HepG2 (cell line): ENCODE data around the gene PAFAH1B2. TPM values are rescaled to one million over a fixed set of nuclear protein-coding genes. Genes with fewer than 3 reads are reported as not detected.

Experiments used
- AKAP8 ChIP-seq: sonication (generic); formaldehyde crosslinking; IDR thresholded peaks from 2 replicates; pipeline ENCODE4 v1.5.1; 2020; ENCODE audit warnings: mild to moderate bottlenecking, missing genetic modification reagents
- EEA1 ChIP-seq: sonication (generic); formaldehyde crosslinking; IDR thresholded peaks from 2 replicates; pipeline ENCODE4 v1.5.1; 2020; ENCODE audit warnings: mild to moderate bottlenecking, missing genetic modification reagents, borderline replicate concordance
- ETV5 ChIP-seq: IDR thresholded peaks from 2 replicates; pipeline ENCODE4 v1.6.1; 2018; ENCODE audit warnings: missing biosample characterization, missing genetic modification reagents, inconsistent platforms, borderline replicate concordance
- FOXM1 ChIP-seq: sonication (generic); formaldehyde crosslinking; IDR thresholded peaks from 2 replicates; pipeline ENCODE4 v1.5.0; 2020; ENCODE audit warnings: missing genetic modification reagents
- ISX ChIP-seq: sonication (generic); formaldehyde crosslinking; conservative IDR thresholded peaks from 2 replicates; pipeline ENCODE4 v1.5.0; 2020; ENCODE audit warnings: missing genetic modification reagents
- NR1H2 ChIP-seq: sonication (generic); formaldehyde crosslinking; IDR thresholded peaks from 2 replicates; pipeline ENCODE4 v1.8.1; 2022; ENCODE audit warnings: low read depth, missing genetic modification reagents, borderline replicate concordance
- REXO4 ChIP-seq: sonication (generic); formaldehyde crosslinking; IDR thresholded peaks from 2 replicates; pipeline ENCODE4 v1.8.0; 2022; ENCODE audit warnings: missing genetic modification reagents, mild to moderate bottlenecking, borderline replicate concordance
- ZNF101 ChIP-seq: sonication (generic); formaldehyde crosslinking; IDR thresholded peaks from 2 replicates; pipeline ENCODE4 v1.4.0; 2020; ENCODE audit warnings: mild to moderate bottlenecking, low read depth, missing genetic modification reagents, borderline replicate concordance
- ZNF124 ChIP-seq: sonication (generic); formaldehyde crosslinking; IDR thresholded peaks from 2 replicates; pipeline ENCODE4 v1.4.0; 2020; ENCODE audit warnings: missing genetic modification reagents
- ZNF296 ChIP-seq: sonication (generic); formaldehyde crosslinking; conservative IDR thresholded peaks from 2 replicates; pipeline ENCODE4 v1.5.0; 2020; ENCODE audit warnings: mild to moderate bottlenecking, missing genetic modification reagents
- ZNF317 ChIP-seq: sonication (generic); formaldehyde crosslinking; IDR thresholded peaks from 2 replicates; pipeline ENCODE4 v1.5.0; 2020; ENCODE audit warnings: mild to moderate bottlenecking, missing genetic modification reagents
- polyA plus RNA-seq, 8 experiments: library from polyadenylated mRNA; depleted of rRNA in 3 of 8; stranded (reverse) in 7 of 8; unstranded in 1 of 8; fragments of >200 nt; fragmentation: Illumina TruSeq in 4 of 8; extraction: Trizol in 4 of 8; gene quantifications; 2 replicates each; pipeline versions ENCODE4 v1.2.1 to v1.2.3, GENCODE V29; 2011 to 2016; ENCODE audit warnings: low read depth in 4 of 8, missing spikeins in 1 of 8, mixed read lengths in 1 of 8; ENCODE audit not compliant: insufficient read depth in 1 of 8
- total RNA-seq, 5 experiments: library from RNA; depleted of rRNA; stranded (reverse); fragments of >200 nt; fragmentation: Illumina TruSeq; extraction: Trizol; gene quantifications; 2 replicates each; pipeline ENCODE4 v1.2.3, GENCODE V29; 2016; ENCODE audit warnings: low read depth in 1 of 5
- TF ChIP-seq, protein P1 (sequence below): sonication (generic); formaldehyde crosslinking; IDR thresholded peaks from one replicate; pipeline ENCODE4 v1.5.1; 2020; ENCODE audit warnings: mild to moderate bottlenecking, missing genetic modification reagents; ENCODE audit errors: not compliant biosample characterization
- TF ChIP-seq, protein P2 (sequence below): IDR thresholded peaks from 2 replicates; pipeline ENCODE4 v1.6.1; 2016; ENCODE audit warnings: missing compliant biosample characterization, missing genetic modification reagents, borderline replicate concordance
- TF ChIP-seq, protein P3 (sequence below): sonication (generic); formaldehyde crosslinking; IDR thresholded peaks from 2 replicates; pipeline ENCODE4 v1.5.0; 2020; ENCODE audit warnings: mild to moderate bottlenecking, missing genetic modification reagents, borderline replicate concordance
- TF ChIP-seq, protein P4 (sequence below): sonication (generic); formaldehyde crosslinking; IDR thresholded peaks from 2 replicates; pipeline ENCODE4 v1.8.0; 2022; ENCODE audit warnings: missing genetic modification reagents, mild to moderate bottlenecking, moderate library complexity, borderline replicate concordance

The PAFAH1B2 gene
- total and polyA plus RNA-seq, 2 of the 13 experiments (the other 11 are each of a cell fraction or from before 2014, with no cell fraction given) = 28.8 to 104 TPM

DNA sequence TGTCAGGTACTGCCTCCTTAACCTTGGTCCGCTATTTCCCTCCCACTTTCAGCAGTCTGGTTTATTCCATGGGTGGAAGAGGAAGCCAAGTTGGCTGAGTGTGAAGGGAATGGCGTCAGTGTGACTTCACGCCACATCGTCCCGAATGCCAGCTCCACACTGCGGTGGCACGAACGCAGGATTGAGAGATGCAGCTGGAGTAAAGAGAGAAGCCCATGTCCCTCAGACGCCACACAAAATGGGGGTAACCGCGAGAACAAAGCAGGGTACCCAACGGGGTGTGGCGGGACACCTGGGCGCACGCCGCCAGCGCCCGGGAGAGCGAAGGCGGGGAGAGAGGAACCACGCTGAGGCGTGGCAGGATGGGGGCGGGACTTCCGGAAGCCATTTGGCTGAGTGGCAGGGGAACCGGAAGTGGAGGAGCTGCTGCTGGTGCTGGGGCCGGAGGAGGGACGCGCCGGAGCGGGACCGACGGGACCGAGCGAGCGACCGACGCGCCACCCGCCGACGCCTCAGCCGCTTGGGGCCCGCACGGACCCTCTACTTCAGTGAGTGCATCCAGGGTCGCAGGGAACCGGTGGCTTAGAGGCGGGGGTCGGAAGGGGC lies at the start of gene PAFAH1B2 (continued):
- no peak for TF ChIP-seq FOXM1 (CRISPR knock-in tag)
- TF ChIP-seq, protein P1, sequence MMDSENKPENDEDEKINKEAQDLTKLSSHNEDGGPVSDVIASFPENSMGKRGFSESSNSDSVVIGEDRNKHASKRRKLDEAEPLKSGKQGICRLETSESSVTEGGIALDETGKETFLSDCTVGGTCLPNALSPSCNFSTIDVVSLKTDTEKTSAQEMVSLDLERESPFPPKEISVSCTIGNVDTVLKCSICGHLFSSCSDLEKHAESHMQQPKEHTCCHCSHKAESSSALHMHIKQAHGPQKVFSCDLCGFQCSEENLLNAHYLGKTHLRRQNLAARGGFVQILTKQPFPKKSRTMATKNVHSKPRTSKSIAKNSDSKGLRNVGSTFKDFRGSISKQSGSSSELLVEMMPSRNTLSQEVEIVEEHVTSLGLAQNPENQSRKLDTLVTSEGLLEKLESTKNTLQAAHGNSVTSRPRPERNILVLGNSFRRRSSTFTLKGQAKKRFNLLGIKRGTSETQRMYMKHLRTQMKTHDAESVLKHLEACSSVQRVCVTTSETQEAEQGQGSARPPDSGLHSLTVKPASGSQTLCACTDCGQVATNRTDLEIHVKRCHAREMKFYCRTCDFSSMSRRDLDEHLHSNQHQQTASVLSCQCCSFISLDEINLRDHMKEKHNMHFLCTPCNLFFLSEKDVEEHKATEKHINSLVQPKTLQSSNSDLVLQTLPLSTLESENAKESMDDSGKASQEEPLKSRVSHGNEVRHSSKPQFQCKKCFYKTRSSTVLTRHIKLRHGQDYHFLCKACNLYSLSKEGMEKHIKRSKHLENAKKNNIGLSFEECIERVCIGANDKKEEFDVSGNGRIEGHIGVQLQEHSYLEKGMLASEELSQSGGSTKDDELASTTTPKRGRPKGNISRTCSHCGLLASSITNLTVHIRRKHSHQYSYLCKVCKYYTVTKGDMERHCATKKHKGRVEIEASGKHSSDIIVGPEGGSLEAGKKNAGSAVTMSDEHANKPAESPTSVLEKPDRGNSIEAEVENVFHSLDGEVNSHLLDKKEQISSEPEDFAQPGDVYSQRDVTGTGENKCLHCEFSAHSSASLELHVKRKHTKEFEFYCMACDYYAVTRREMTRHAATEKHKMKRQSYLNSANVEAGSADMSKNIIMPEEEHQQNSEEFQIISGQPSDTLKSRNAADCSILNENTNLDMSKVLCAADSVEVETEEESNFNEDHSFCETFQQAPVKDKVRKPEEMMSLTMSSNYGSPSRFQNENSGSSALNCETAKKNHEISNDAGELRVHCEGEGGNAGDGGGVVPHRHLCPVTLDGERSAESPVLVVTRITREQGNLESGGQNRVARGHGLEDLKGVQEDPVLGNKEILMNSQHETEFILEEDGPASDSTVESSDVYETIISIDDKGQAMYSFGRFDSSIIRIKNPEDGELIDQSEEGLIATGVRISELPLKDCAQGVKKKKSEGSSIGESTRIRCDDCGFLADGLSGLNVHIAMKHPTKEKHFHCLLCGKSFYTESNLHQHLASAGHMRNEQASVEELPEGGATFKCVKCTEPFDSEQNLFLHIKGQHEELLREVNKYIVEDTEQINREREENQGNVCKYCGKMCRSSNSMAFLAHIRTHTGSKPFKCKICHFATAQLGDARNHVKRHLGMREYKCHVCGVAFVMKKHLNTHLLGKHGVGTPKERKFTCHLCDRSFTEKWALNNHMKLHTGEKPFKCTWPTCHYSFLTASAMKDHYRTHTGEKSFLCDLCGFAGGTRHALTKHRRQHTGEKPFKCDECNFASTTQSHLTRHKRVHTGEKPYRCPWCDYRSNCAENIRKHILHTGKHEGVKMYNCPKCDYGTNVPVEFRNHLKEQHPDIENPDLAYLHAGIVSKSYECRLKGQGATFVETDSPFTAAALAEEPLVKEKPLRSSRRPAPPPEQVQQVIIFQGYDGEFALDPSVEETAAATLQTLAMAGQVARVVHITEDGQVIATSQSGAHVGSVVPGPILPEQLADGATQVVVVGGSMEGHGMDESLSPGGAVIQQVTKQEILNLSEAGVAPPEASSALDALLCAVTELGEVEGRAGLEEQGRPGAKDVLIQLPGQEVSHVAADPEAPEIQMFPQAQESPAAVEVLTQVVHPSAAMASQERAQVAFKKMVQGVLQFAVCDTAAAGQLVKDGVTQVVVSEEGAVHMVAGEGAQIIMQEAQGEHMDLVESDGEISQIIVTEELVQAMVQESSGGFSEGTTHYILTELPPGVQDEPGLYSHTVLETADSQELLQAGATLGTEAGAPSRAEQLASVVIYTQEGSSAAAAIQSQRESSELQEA (CRISPR knock-in tag) = peak; percentile 94
- TF ChIP-seq, protein P2, sequence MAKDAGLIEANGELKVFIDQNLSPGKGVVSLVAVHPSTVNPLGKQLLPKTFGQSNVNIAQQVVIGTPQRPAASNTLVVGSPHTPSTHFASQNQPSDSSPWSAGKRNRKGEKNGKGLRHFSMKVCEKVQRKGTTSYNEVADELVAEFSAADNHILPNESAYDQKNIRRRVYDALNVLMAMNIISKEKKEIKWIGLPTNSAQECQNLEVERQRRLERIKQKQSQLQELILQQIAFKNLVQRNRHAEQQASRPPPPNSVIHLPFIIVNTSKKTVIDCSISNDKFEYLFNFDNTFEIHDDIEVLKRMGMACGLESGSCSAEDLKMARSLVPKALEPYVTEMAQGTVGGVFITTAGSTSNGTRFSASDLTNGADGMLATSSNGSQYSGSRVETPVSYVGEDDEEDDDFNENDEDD (CRISPR knock-in tag) = peak; percentile 87; the same call in 1 of the 2 replicates
- peak; percentile 47; the same call in 1 of the 2 replicates for TF ChIP-seq EEA1
- TF ChIP-seq REXO4 = no peak
- TF ChIP-seq ZNF296 (CRISPR knock-in tag) = no peak
- TF ChIP-seq, protein P3, sequence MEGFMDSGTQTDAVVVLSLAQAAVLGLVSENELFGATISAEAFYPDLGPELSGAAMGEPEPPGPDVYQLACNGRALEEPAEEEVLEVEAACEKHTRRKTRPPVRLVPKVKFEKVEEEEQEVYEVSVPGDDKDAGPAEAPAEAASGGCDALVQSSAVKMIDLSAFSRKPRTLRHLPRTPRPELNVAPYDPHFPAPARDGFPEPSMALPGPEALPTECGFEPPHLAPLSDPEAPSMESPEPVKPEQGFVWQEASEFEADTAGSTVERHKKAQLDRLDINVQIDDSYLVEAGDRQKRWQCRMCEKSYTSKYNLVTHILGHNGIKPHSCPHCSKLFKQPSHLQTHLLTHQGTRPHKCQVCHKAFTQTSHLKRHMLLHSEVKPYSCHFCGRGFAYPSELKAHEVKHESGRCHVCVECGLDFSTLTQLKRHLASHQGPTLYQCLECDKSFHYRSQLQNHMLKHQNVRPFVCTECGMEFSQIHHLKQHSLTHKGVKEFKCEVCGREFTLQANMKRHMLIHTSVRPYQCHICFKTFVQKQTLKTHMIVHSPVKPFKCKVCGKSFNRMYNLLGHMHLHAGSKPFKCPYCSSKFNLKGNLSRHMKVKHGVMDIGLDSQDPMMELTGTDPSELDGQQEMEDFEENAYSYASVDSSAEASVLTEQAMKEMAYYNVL (CRISPR knock-in tag) = peak; percentile 47; the same call in 1 of the 2 replicates
- TF ChIP-seq ZNF317 = peak; percentile 57; the same call in 1 of the 2 replicates
- TF ChIP-seq ZNF124 (CRISPR knock-in tag) = peak; percentile 66; the same call in 1 of the 2 replicates
- TF ChIP-seq ETV5 (CRISPR knock-in tag) = peak; percentile 80
- TF ChIP-seq, protein P4, sequence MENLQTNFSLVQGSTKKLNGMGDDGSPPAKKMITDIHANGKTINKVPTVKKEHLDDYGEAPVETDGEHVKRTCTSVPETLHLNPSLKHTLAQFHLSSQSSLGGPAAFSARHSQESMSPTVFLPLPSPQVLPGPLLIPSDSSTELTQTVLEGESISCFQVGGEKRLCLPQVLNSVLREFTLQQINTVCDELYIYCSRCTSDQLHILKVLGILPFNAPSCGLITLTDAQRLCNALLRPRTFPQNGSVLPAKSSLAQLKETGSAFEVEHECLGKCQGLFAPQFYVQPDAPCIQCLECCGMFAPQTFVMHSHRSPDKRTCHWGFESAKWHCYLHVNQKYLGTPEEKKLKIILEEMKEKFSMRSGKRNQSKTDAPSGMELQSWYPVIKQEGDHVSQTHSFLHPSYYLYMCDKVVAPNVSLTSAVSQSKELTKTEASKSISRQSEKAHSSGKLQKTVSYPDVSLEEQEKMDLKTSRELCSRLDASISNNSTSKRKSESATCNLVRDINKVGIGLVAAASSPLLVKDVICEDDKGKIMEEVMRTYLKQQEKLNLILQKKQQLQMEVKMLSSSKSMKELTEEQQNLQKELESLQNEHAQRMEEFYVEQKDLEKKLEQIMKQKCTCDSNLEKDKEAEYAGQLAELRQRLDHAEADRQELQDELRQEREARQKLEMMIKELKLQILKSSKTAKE = 0 out of 2 replicates have a peak, but pooled peaks have one; percentile 18
- no peak for TF ChIP-seq NR1H2
- no peak for TF ChIP-seq ZNF101 (CRISPR knock-in tag)
- peak; percentile 23; the same call in 1 of the 2 replicates for TF ChIP-seq AKAP8
- TF ChIP-seq ISX = no peak
